Activated T-cell treated with anti-CD3 and anti-CD28 coated beads, Interleukin-2, amount 50 U/mL, for 1 hour (primary cell): Measurements from ENCODE around the gene PPM1K.

Experiments
- DNase-seq: peaks from one replicate; pipeline ENCODE4 v3.0.0-alpha.2; 2020

PPM1K gene

GRCh38 chr4:88216395-88216794 is 68.0 kb downstream of the PPM1K start:
- no peak for DNase-seq

- DNase-seq: no peak
These were observed 69.0 kb downstream of the PPM1K start for GRCh38 chr4:88215351-88215750.

- no peak for DNase-seq
These were observed 72.2 kb downstream of the PPM1K start for GRCh38 chr4:88212253-88212561.

- no peak for DNase-seq
These were observed 72.7 kb downstream of the PPM1K start for GRCh38 chr4:88211473-88212252.

- DNase-seq: no peak
These were observed 76.2 kb downstream of the PPM1K start for GRCh38 chr4:88208156-88208555.
